ENCODE data around the gene ALDH1L1. TPM values are rescaled to one million over a fixed set of nuclear protein-coding genes. Genes with fewer than 3 reads are reported as not detected.

Gene ALDH1L1
- total RNA-seq, 1 donor, result under 0.01 TPM

DNA sequence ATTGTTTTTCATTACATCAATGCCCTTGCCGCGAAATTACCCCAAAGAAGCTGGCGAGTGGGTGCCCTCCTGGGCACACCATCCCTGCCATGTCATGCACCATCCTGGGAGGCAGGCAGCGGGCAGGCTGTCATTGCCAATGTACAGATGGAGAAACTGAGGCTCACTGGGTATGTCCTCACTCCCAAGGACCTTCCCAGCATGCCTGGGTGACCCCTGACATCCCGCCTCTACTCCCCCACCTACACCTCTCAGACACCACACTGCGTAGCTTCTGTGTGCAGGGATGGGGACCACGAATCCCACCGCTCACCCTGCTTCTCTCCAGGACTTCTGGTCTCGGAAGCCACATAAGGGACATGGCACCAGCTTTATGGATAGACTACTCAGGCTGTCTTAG, 55.5 kb downstream of the ALDH1L1 start:
- Histone ChIP-seq H4K20me1 (ENCODE audit: insufficient read depth, low read length) (no peaks in the 10 kb centered on the region), H3K4me1 (ENCODE audit: insufficient read depth, low read length) (no peaks in the 10 kb centered on the region), H2AFZ (ENCODE audit: low read length) (no peak overlapping the region), H3K9me3 (ENCODE audit: low read depth, low read length) (no peaks in the 10 kb centered on the region), H3K27ac (ENCODE audit: low read depth, low read length) (no peak overlapping the region), H3K4me3 (ENCODE audit: insufficient read depth, low read length) (no peak overlapping the region), H3K79me2 (ENCODE audit: insufficient read depth, low read length) (no peaks in the 10 kb centered on the region), H3K27me3 (ENCODE audit: insufficient read depth, low read length) (peaks cover 24% of the 10 kb centered on the region), H3K4me2 (ENCODE audit: insufficient read depth, low read length) (no peak overlapping the region), H3K36me3 (ENCODE audit: insufficient read depth, low read length) (no peaks in the 10 kb centered on the region)
- DNase-seq (ENCODE audit: insufficient read length, low spot score, missing footprints), result no peak
- TF ChIP-seq, protein P1, sequence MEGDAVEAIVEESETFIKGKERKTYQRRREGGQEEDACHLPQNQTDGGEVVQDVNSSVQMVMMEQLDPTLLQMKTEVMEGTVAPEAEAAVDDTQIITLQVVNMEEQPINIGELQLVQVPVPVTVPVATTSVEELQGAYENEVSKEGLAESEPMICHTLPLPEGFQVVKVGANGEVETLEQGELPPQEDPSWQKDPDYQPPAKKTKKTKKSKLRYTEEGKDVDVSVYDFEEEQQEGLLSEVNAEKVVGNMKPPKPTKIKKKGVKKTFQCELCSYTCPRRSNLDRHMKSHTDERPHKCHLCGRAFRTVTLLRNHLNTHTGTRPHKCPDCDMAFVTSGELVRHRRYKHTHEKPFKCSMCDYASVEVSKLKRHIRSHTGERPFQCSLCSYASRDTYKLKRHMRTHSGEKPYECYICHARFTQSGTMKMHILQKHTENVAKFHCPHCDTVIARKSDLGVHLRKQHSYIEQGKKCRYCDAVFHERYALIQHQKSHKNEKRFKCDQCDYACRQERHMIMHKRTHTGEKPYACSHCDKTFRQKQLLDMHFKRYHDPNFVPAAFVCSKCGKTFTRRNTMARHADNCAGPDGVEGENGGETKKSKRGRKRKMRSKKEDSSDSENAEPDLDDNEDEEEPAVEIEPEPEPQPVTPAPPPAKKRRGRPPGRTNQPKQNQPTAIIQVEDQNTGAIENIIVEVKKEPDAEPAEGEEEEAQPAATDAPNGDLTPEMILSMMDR (IDR thresholded peaks at IDR 0.05; ENCODE audit: extremely low read depth, low read depth, low read length), result no peak

GRCh38 chr3:126124148-126124868, 56.1 kb downstream of the ALDH1L1 start:
- H4K20me1 ChIP-seq (ENCODE audit: insufficient read depth, low read length), result no peaks in the 10 kb centered on the region
- TF ChIP-seq, protein P1 (IDR thresholded peaks at IDR 0.05; ENCODE audit: extremely low read depth, low read depth, low read length), result no peak
- H3K27ac ChIP-seq (ENCODE audit: low read depth, low read length), result no peak overlapping the region

DNA sequence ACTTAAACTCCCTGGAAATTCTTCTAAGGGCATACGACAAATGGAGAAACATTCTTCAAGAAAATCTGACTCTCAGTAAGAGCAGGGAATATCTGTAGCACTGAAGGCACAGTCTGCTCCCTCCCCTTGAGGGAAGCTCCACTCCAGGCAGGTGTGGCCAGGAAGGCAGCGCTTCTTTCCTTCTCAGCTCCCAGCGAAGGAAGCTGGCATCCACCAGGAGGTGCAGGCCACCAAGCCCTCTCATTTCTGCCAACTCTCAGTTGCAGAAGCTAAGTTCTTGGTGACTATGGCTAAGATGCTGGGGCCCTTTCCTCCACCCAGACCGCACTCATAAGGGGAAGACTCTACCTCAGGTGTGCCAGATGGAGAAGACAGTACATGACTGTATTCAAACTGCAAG, 58.8 kb downstream of the ALDH1L1 start:
- H3K36me3 ChIP-seq (ENCODE audit: insufficient read depth, low read length), result no peaks in the 10 kb centered on the region
- no peak overlapping the region for H3K4me2 ChIP-seq (ENCODE audit: insufficient read depth, low read length)
- TF ChIP-seq, protein P1 (IDR thresholded peaks at IDR 0.05; ENCODE audit: extremely low read depth, low read depth, low read length), result no peak
- H3K4me3 ChIP-seq (ENCODE audit: insufficient read depth, low read length), result no peak overlapping the region
- H2AFZ ChIP-seq (ENCODE audit: low read length), result no peak overlapping the region
- H3K4me1 ChIP-seq (ENCODE audit: insufficient read depth, low read length), result no peaks in the 10 kb centered on the region
- H3K9me3 ChIP-seq (ENCODE audit: low read depth, low read length), result no peaks in the 10 kb centered on the region
- peaks cover 28% of the 10 kb centered on the region for H3K27me3 ChIP-seq (ENCODE audit: insufficient read depth, low read length)
- no peaks in the 10 kb centered on the region for H3K79me2 ChIP-seq (ENCODE audit: insufficient read depth, low read length)
- no peak overlapping the region for H3K27ac ChIP-seq (ENCODE audit: low read depth, low read length)
- no peak for DNase-seq (ENCODE audit: insufficient read length, low spot score, missing footprints)
- no peaks in the 10 kb centered on the region for H4K20me1 ChIP-seq (ENCODE audit: insufficient read depth, low read length)

More at GRCh38 chr3:126124148-126124868, 56.1 kb downstream of the ALDH1L1 start:
- Histone ChIP-seq H3K79me2 (ENCODE audit: insufficient read depth, low read length) (no peaks in the 10 kb centered on the region), H3K4me2 (ENCODE audit: insufficient read depth, low read length) (no peak overlapping the region), H3K9me3 (ENCODE audit: low read depth, low read length) (no peaks in the 10 kb centered on the region), H3K4me3 (ENCODE audit: insufficient read depth, low read length) (no peak overlapping the region), H3K36me3 (ENCODE audit: insufficient read depth, low read length) (no peaks in the 10 kb centered on the region), H2AFZ (ENCODE audit: low read length) (no peak overlapping the region), H3K4me1 (ENCODE audit: insufficient read depth, low read length) (no peaks in the 10 kb centered on the region), H3K27me3 (ENCODE audit: insufficient read depth, low read length) (peaks cover 28% of the 10 kb centered on the region)
- no peak for DNase-seq (ENCODE audit: insufficient read length, low spot score, missing footprints)

DNA sequence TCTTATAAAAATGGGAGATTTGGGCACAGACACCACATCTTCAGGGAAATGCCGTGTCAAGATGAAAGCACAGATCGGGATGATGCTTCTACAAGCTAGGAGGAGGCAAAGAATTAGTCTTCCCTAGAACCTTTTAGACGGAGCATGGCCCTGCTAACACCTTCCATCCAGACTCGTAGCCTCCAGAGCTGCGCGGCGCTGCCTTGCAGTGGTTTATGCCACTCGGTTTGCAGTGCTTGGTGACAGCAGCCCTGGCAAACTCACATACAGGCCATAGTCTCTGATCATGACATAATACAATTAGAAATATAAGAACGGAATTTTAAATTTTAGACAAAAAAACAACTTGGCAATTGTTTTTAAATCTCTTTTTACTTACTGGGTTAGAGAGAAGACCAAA, 59.3 kb downstream of the ALDH1L1 start:
- no peak for DNase-seq (ENCODE audit: insufficient read length, low spot score, missing footprints)
- Histone ChIP-seq H3K4me2 (ENCODE audit: insufficient read depth, low read length) (no peak overlapping the region), H2AFZ (ENCODE audit: low read length) (no peak overlapping the region), H3K4me1 (ENCODE audit: insufficient read depth, low read length) (no peaks in the 10 kb centered on the region), H4K20me1 (ENCODE audit: insufficient read depth, low read length) (no peaks in the 10 kb centered on the region), H3K27ac (ENCODE audit: low read depth, low read length) (no peak overlapping the region), H3K27me3 (ENCODE audit: insufficient read depth, low read length) (peaks cover 28% of the 10 kb centered on the region), H3K79me2 (ENCODE audit: insufficient read depth, low read length) (no peaks in the 10 kb centered on the region), H3K9me3 (ENCODE audit: low read depth, low read length) (no peaks in the 10 kb centered on the region), H3K4me3 (ENCODE audit: insufficient read depth, low read length) (no peak overlapping the region), H3K36me3 (ENCODE audit: insufficient read depth, low read length) (no peaks in the 10 kb centered on the region)
- TF ChIP-seq, protein P1 (IDR thresholded peaks at IDR 0.05; ENCODE audit: extremely low read depth, low read depth, low read length), result no peak
